Loucy (cell line): ENCODE data around the gene STN1.

Experiments used
- EZH2phosphoT487 ChIP-seq: fragments of 200-600 bp; IDR thresholded peaks from 2 replicates; pipeline ENCODE4 v1.6.1; 2018; ENCODE audit warnings: antibody characterized with exemption, mild to moderate bottlenecking, moderate library complexity, borderline replicate concordance
- TF ChIP-seq, protein P1 (sequence below): fragments of 200-600 bp; sonication (generic); conservative IDR thresholded peaks from 2 replicates; pipeline ENCODE4 v1.5.1; 2014; ENCODE audit warnings: mild to moderate bottlenecking, antibody characterized with exemption, low read length

DNA sequence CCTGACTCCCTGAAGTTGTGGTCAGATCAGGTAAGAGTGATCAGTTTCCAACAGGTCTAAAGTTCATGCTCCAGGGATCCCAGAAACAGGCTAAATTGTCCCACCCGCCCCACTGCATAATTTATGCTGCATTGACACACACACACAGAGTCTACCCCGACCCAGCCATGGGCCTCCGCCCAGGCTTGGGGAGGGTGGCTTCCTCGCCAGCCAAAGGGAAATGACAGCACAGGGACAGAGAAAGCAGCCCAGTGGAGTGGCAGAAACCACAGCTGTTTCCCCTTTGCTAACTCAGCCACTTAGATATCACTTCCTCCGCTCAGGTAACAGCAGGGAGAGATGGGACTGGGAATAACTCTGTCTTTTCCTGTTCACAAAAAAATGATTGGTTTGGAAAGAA is 72.0 kb downstream of the STN1 start:
- TF ChIP-seq, protein P1, sequence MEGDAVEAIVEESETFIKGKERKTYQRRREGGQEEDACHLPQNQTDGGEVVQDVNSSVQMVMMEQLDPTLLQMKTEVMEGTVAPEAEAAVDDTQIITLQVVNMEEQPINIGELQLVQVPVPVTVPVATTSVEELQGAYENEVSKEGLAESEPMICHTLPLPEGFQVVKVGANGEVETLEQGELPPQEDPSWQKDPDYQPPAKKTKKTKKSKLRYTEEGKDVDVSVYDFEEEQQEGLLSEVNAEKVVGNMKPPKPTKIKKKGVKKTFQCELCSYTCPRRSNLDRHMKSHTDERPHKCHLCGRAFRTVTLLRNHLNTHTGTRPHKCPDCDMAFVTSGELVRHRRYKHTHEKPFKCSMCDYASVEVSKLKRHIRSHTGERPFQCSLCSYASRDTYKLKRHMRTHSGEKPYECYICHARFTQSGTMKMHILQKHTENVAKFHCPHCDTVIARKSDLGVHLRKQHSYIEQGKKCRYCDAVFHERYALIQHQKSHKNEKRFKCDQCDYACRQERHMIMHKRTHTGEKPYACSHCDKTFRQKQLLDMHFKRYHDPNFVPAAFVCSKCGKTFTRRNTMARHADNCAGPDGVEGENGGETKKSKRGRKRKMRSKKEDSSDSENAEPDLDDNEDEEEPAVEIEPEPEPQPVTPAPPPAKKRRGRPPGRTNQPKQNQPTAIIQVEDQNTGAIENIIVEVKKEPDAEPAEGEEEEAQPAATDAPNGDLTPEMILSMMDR = no peak
- TF ChIP-seq EZH2phosphoT487 = no peak
